Loucy (cell line): ENCODE results near the gene CYP2W1.

Experiments used
- CTCF ChIP-seq: fragments of 200-600 bp; sonication (generic); conservative IDR thresholded peaks from 2 replicates; pipeline ENCODE4 v1.5.1; 2014; ENCODE audit warnings: mild to moderate bottlenecking, antibody characterized with exemption, low read length
- EZH2phosphoT487 ChIP-seq: fragments of 200-600 bp; IDR thresholded peaks from 2 replicates; pipeline ENCODE4 v1.6.1; 2018; ENCODE audit warnings: antibody characterized with exemption, mild to moderate bottlenecking, moderate library complexity, borderline replicate concordance

GRCh38 chr7:1030444-1031070 lies 47.6 kb downstream of the CYP2W1 start:
- TF ChIP-seq CTCF = no peak
- no peak for TF ChIP-seq EZH2phosphoT487
